DND-41 (cell line): ENCODE data around the gene NT5DC3.

Experiments used
- ATAC-seq: fragments of 200-7000 bp; cut with Tn5 transposase; 3 replicates; pipeline ENCODE4 v1.9.1; 2021; ENCODE audit warnings: low read depth; ENCODE audit not compliant: insufficient read depth
- DNase-seq: peaks from one replicate; pipeline ENCODE4 v3.0.0-alpha.2; 2020
- H2AFZ ChIP-seq: 2 replicates; pipeline ENCODE4 v1.6.0; 2012; ENCODE audit warnings: low read depth, low read length
- H3K27ac ChIP-seq: 2 replicates; pipeline ENCODE4 v1.5.1; 2012; ENCODE audit warnings: low read length, inconsistent platforms
- H3K27me3 ChIP-seq: fragments of 200-600 bp; sonication (generic); 2 replicates; pipeline ENCODE4 v1.6.0; 2012; ENCODE audit warnings: low read length, mild to moderate bottlenecking, inconsistent platforms; ENCODE audit not compliant: insufficient read depth, poor library complexity
- H3K36me3 ChIP-seq: 2 replicates; pipeline ENCODE4 v1.5.1; 2012; ENCODE audit warnings: low read length, inconsistent platforms; ENCODE audit not compliant: insufficient read depth
- H3K4me1 ChIP-seq: 2 replicates; pipeline ENCODE4 v1.5.1; 2012; ENCODE audit warnings: mild to moderate bottlenecking, low read length; ENCODE audit not compliant: insufficient read depth
- H3K4me2 ChIP-seq: 2 replicates; pipeline ENCODE4 v1.6.0; 2012; ENCODE audit warnings: mild to moderate bottlenecking, moderate library complexity, low read length, inconsistent platforms; ENCODE audit not compliant: insufficient read depth
- H3K4me3 ChIP-seq, 2 experiments: fragments of 200-600 bp in 1 of 2; shearing (Covaris generic) in 1 of 2; 2 replicates each; pipeline ENCODE4 v1.5.1; 2012 to 2016; ENCODE audit warnings: inconsistent platforms in 2 of 2, low read length in 2 of 2, mild to moderate bottlenecking in 2 of 2, low read depth in 1 of 2, moderate library complexity in 1 of 2
- H3K79me2 ChIP-seq: 2 replicates; pipeline ENCODE4 v1.6.0; 2012; ENCODE audit warnings: low read length, inconsistent platforms; ENCODE audit not compliant: insufficient read depth
- H3K9ac ChIP-seq: 2 replicates; pipeline ENCODE4 v1.6.0; 2012; ENCODE audit warnings: low read depth, mild to moderate bottlenecking, inconsistent platforms, low read length, moderate library complexity
- H3K9me3 ChIP-seq: 2 replicates; pipeline ENCODE4 v1.5.1; 2012; ENCODE audit warnings: low read length, moderate library complexity, mild to moderate bottlenecking, inconsistent platforms; ENCODE audit not compliant: insufficient read depth, severe bottlenecking
- H4K20me1 ChIP-seq: 2 replicates; pipeline ENCODE4 v1.6.0; 2012; ENCODE audit warnings: low read length; ENCODE audit not compliant: insufficient read depth
- CTCF ChIP-seq: IDR thresholded peaks from 2 replicates; pipeline ENCODE4 v1.5.1; 2012; ENCODE audit warnings: borderline replicate concordance, low read length, moderate library complexity, mild to moderate bottlenecking; ENCODE audit not compliant: poor library complexity, severe bottlenecking; ENCODE audit errors: extremely low read depth
- EZH2 ChIP-seq: IDR thresholded peaks from 3 replicates; pipeline ENCODE4 v1.6.1; 2012; ENCODE audit warnings: borderline replicate concordance, low read depth, mild to moderate bottlenecking, moderate library complexity, low read length, inconsistent platforms; ENCODE audit not compliant: severe bottlenecking

Gene NT5DC3

GRCh38 chr12:103884316-103884715 is 43.3 kb upstream of the NT5DC3 start:
- H3K4me3 ChIP-seq = no peak overlapping the region
- peaks cover 20% of the 10 kb centered on the region for H3K27me3 ChIP-seq
- TF ChIP-seq EZH2 (no peak), CTCF (peak; percentile 38)
- H3K79me2 ChIP-seq = no peaks in the 10 kb centered on the region
- DNase-seq (no peak), ATAC-seq (no peak)
- no peak overlapping the region for H3K27ac ChIP-seq
- H3K4me2 ChIP-seq = no peak overlapping the region
- no peaks in the 10 kb centered on the region for H3K36me3 ChIP-seq
- no peak overlapping the region for H3K9ac ChIP-seq
- no peaks in the 10 kb centered on the region for H4K20me1 ChIP-seq
- no peaks in the 10 kb centered on the region for H3K9me3 ChIP-seq
- H2AFZ ChIP-seq = no peak overlapping the region
- no peaks in the 10 kb centered on the region for H3K4me1 ChIP-seq

GRCh38 chr12:103883908-103884307 is 42.9 kb upstream of the NT5DC3 start:
- Histone ChIP-seq H3K4me3 (no peak overlapping the region), H4K20me1 (no peaks in the 10 kb centered on the region), H3K79me2 (no peaks in the 10 kb centered on the region), H3K27ac (no peak overlapping the region), H3K4me2 (no peak overlapping the region), H3K27me3 (peaks cover 21% of the 10 kb centered on the region), H3K4me1 (no peaks in the 10 kb centered on the region), H3K9me3 (no peaks in the 10 kb centered on the region), H2AFZ (no peak overlapping the region), H3K9ac (no peak overlapping the region), H3K36me3 (no peaks in the 10 kb centered on the region)
- TF ChIP-seq CTCF (no peak), EZH2 (no peak)
- no peak for DNase-seq
- ATAC-seq = no peak

GRCh38 chr12:103882861-103883596 is 42.0 kb upstream of the NT5DC3 start:
- H3K27me3 ChIP-seq = peaks cover 21% of the 10 kb centered on the region
- no peak for TF ChIP-seq CTCF
- no peak for TF ChIP-seq EZH2
- H4K20me1 ChIP-seq = no peaks in the 10 kb centered on the region
- no peaks in the 10 kb centered on the region for H3K79me2 ChIP-seq
- no peak overlapping the region for H3K27ac ChIP-seq
- no peak overlapping the region for H3K4me3 ChIP-seq
- H3K4me1 ChIP-seq = peaks cover 3% of the 10 kb centered on the region
- ATAC-seq (no peak), DNase-seq (no peak)
- H3K9ac ChIP-seq = no peak overlapping the region
- H3K4me2 ChIP-seq = no peak overlapping the region
- H3K36me3 ChIP-seq = no peaks in the 10 kb centered on the region
- H3K9me3 ChIP-seq = no peaks in the 10 kb centered on the region
- no peak overlapping the region for H2AFZ ChIP-seq
